Osteoblast (primary cell): ENCODE data around the gene SENP3. TPM values are rescaled to one million over a fixed set of nuclear protein-coding genes. Genes with fewer than 3 reads are reported as not detected.
A peak's percentile ranks its signal among the peaks of the same experiment; 100 is the strongest.
"Not testable (repeated sequence)": the region's sequence is repeated elsewhere in the genome, so short reads cannot be mapped to it uniquely, and the experiment has no call there.

ENCODE experiments used
- DNase-seq: peaks from one replicate; pipeline ENCODE4 v3.0.0; 2011; ENCODE audit warnings: low spot score, mixed read lengths; ENCODE audit not compliant: insufficient read length; ENCODE audit errors: missing footprints
- H2AFZ ChIP-seq: 2 replicates; pipeline ENCODE4 v1.6.0; 2011; ENCODE audit warnings: mild to moderate bottlenecking, low read length
- H3K27ac ChIP-seq: 2 replicates; pipeline ENCODE4 v1.5.1; 2011; ENCODE audit warnings: mild to moderate bottlenecking, low read depth, low read length, moderate library complexity
- H3K27me3 ChIP-seq: 2 replicates; pipeline ENCODE4 v1.6.0; 2012; ENCODE audit warnings: mild to moderate bottlenecking, control low read depth, inconsistent platforms, low read length, moderate library complexity; ENCODE audit not compliant: insufficient read depth
- H3K36me3 ChIP-seq: 2 replicates; pipeline ENCODE4 v1.5.1; 2011; ENCODE audit warnings: mild to moderate bottlenecking, low read length, control low read depth, moderate library complexity; ENCODE audit not compliant: insufficient read depth
- H3K4me1 ChIP-seq: 2 replicates; pipeline ENCODE4 v1.5.1; 2011; ENCODE audit warnings: mild to moderate bottlenecking, low read length, control low read depth, moderate library complexity; ENCODE audit not compliant: insufficient read depth
- H3K4me2 ChIP-seq: 2 replicates; pipeline ENCODE4 v1.6.0; 2011; ENCODE audit warnings: mild to moderate bottlenecking, low read length; ENCODE audit not compliant: insufficient read depth
- H3K4me3 ChIP-seq: fragments of 200-600 bp; sonication (generic); 3 replicates; pipeline ENCODE4 v1.5.1; 2012; ENCODE audit warnings: mild to moderate bottlenecking, low read length, inconsistent platforms; ENCODE audit not compliant: insufficient read depth
- H3K79me2 ChIP-seq: 2 replicates; pipeline ENCODE4 v1.6.0; 2012; ENCODE audit warnings: mild to moderate bottlenecking, low read length, control low read depth, inconsistent platforms; ENCODE audit not compliant: insufficient read depth
- H3K9me3 ChIP-seq: 2 replicates; pipeline ENCODE4 v1.5.1; 2011; ENCODE audit warnings: low read depth, low read length, control low read depth
- H4K20me1 ChIP-seq: 2 replicates; pipeline ENCODE4 v1.6.0; 2012; ENCODE audit warnings: mild to moderate bottlenecking, low read length, control low read depth; ENCODE audit not compliant: insufficient read depth
- total RNA-seq: library from RNA; depleted of rRNA; stranded (reverse); fragments of >200 nt; gene quantifications from 2 replicates; pipeline ENCODE4 v1.2.3, GENCODE V29; 2012
- TF ChIP-seq, protein P1 (sequence below): IDR thresholded peaks from 2 replicates; pipeline ENCODE4 v1.5.1; 2011; ENCODE audit warnings: mild to moderate bottlenecking, low read depth, low read length, moderate library complexity; ENCODE audit errors: extremely low read depth

Gene SENP3
- total RNA-seq, 1 donor, result 68.0 TPM

DNA sequence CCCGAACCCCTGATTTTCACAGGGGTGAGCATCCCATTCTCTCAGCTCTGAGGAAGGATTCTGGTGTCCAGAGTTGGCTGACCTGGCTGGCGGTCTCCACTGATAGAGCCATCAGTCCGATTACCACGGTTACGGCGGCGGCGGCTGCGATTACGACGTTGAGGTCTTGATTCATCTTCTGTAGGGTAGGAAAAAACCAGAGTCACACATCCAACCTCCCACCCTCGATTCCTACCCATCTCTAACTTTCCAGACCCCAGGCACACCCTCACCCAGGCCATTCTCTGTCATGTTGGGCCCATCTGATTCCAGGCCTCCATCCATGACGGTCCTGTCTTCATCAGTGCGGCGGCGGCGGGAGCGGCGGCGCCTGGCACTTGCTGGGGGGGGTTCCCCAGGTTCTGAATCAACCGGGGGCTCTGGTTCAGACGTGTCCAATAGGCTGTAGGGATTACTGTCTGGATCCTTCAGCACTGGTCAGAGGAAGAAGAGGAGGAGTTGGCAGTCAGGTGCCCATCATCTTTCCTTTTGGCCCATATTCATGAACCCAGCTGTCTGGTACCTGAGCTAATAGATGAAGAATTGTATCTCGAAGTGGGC is 30.8 kb downstream of the SENP3 start:
- no peak overlapping the region for H3K27ac ChIP-seq
- no peak overlapping the region for H2AFZ ChIP-seq
- peaks cover 8% of the 10 kb centered on the region for H3K79me2 ChIP-seq
- no peak overlapping the region for H3K4me3 ChIP-seq
- no peak overlapping the region for H3K4me2 ChIP-seq
- TF ChIP-seq, protein P1, sequence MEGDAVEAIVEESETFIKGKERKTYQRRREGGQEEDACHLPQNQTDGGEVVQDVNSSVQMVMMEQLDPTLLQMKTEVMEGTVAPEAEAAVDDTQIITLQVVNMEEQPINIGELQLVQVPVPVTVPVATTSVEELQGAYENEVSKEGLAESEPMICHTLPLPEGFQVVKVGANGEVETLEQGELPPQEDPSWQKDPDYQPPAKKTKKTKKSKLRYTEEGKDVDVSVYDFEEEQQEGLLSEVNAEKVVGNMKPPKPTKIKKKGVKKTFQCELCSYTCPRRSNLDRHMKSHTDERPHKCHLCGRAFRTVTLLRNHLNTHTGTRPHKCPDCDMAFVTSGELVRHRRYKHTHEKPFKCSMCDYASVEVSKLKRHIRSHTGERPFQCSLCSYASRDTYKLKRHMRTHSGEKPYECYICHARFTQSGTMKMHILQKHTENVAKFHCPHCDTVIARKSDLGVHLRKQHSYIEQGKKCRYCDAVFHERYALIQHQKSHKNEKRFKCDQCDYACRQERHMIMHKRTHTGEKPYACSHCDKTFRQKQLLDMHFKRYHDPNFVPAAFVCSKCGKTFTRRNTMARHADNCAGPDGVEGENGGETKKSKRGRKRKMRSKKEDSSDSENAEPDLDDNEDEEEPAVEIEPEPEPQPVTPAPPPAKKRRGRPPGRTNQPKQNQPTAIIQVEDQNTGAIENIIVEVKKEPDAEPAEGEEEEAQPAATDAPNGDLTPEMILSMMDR, result no peak
- H3K36me3 ChIP-seq, result peaks cover 71% of the 10 kb centered on the region
- DNase-seq, result peak; percentile 71
- peaks cover 16% of the 10 kb centered on the region for H4K20me1 ChIP-seq
- H3K27me3 ChIP-seq, result no peaks in the 10 kb centered on the region
- peaks cover 26% of the 10 kb centered on the region for H3K4me1 ChIP-seq
- no peaks in the 10 kb centered on the region for H3K9me3 ChIP-seq

GRCh38 chr17:7593296-7593695 is 31.6 kb downstream of the SENP3 start:
- Histone ChIP-seq H3K4me1 (peaks cover 18% of the 10 kb centered on the region), H3K36me3 (peaks cover 71% of the 10 kb centered on the region), H2AFZ (no peak overlapping the region), H3K9me3 (no peaks in the 10 kb centered on the region), H3K79me2 (peaks cover 8% of the 10 kb centered on the region), H3K27ac (no peak overlapping the region), H3K4me3 (no peak overlapping the region), H3K4me2 (no peak overlapping the region), H3K27me3 (no peaks in the 10 kb centered on the region), H4K20me1 (peaks cover 13% of the 10 kb centered on the region)
- no peak for DNase-seq
- TF ChIP-seq, protein P1, result no peak

DNA sequence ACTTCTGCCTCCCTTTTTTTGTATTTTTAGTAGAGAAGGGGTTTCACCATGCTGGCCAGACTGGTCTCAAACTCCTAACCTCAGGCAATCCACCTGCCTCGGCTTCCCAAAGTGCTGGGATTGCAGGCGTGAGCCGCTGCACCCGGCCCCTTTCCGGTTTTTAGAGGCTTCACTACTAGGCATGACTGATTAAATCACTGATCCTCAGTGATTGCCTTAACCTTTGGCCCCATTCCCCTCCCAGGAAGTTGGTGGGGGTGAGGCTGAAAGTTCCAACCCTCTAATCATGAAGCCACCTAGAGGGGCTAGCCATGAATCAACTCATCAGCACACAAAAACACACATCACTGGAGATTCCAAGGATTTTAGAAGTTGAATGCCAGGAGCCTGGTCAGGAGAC is 35.8 kb downstream of the SENP3 start:
- not testable (repeated sequence) for H4K20me1 ChIP-seq, H3K27ac ChIP-seq, H3K79me2 ChIP-seq, H3K4me1 ChIP-seq, H2AFZ ChIP-seq, H3K4me2 ChIP-seq, DNase-seq, H3K9me3 ChIP-seq, H3K27me3 ChIP-seq, H3K4me3 ChIP-seq
- peaks cover 78% of the 10 kb centered on the region for H3K36me3 ChIP-seq

DNA sequence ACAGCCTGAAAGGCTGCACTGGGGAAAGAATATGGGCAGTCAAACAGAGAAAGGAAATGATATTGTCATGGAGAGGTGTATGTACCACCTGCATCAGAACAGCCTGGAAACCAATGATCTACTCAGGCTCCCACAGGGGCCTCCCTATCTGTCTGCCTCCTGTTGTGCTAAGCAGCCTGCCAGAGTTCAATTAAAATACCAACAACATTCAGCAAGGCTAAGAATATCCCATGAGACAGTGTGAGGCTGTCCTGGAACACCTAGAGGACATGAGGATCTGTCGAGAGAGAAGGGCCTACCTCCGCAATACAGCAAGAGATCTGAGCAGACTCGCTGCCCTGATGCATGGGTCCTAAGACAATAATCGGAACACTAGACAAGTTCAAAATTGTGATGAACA is 44.6 kb downstream of the SENP3 start:
- Histone ChIP-seq H3K36me3 (peaks cover 52% of the 10 kb centered on the region), H3K4me2 (no peak overlapping the region), H3K27ac (no peak overlapping the region), H3K4me1 (no peaks in the 10 kb centered on the region), H3K79me2 (peaks cover 61% of the 10 kb centered on the region), H3K9me3 (no peaks in the 10 kb centered on the region), H2AFZ (no peak overlapping the region), H3K4me3 (no peak overlapping the region), H4K20me1 (peaks cover 33% of the 10 kb centered on the region), H3K27me3 (no peaks in the 10 kb centered on the region)
- TF ChIP-seq, protein P1, result no peak
- DNase-seq, result no peak
